HG03565 (cell line): ENCODE data around the gene RMND1.
"Not testable (repeated sequence)": the region's sequence is repeated elsewhere in the genome, so short reads cannot be mapped to it uniquely, and the experiment has no call there.

Experiments used
- ATAC-seq: cut with Tn5 transposase; IDR thresholded peaks from one replicate; pipeline ENCODE4 v1.9.1; 2021; ENCODE audit warnings: mild to moderate bottlenecking, moderate library complexity; ENCODE audit not compliant: unreplicated experiment

RMND1 gene

DNA sequence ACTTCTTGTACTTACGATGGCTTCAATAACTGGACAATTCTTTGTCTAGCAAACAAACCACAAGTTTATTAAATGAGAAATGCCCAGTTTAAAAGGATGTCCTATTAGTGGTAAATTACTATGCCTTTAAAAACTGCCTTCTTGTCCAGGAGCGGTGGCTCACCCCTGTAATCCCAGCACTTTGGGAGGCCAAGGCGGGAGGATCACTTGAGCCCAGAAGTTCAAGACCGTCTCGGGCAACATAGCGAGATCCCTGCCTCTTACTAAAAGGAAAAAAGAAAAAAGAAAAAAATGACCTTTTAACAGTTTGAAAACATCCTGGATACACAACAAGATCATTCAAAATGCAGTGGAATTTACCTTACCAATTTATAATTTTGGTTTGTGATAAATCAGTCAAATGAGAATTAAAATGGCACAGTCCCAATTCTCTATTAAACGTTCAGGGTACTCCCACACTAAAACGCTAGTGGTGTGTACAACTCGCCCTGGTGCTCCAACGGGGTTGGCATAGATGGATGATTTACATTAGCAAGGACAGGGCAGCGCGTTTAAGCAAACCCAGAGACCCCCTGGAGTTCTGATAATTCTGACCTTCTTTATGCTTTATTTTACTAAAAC lies 62.8 kb downstream of the RMND1 start:
- no peak for ATAC-seq

DNA sequence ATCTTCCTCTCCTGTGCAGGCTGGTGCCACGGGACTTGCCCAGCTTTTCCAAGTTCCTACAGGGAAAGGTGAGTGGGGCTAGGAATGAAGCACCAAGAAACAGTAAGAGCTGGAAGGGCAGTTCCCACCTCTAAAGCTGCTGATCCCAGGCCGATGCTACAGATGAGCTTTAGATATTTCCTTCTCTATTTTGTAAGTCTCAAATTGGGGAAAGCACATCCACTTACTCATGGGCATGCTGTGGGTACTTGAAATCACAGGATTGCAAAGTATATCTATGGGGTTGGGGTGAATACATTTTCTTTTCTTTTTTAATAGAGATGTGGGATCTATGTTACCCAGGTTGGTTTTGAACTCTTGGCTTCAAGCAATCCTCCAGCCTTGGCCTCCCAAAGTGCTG lies 63.7 kb downstream of the RMND1 start:
- no peak for ATAC-seq

DNA sequence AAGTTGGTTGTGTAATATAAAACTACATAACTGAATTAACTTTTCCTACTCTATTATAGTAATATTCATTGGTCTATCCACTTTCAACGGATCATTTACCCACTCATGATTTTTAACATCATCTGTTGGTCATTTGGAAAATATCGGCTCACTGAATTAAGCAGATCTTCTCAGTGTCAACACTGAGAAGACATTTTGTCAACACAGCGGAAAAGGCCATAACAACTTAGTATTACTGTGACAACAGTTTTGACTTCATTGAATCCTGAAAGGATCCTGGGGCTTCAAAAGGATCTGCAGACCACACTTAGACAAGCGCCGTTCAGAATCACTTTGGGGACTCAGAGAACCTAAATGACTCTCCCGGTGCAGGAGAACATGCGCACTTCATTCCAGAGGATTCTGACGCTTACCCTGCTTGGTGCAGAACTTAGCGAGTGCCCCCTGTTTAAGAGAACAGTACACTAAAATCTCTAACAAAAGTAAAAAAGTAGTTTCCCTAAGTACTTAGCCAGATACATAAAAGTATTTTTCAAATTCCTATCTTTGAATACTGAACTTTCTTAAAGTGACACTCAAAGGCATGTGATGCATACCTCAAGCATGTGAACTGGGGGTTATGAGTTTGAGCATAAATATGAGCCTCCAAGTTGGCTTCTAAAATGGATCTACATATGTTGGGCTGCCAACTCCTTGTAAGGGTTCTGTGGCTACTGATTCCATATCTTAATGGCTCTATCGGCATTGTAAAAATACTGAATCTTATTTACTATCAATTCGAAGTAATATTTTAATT lies 64.6 kb downstream of the RMND1 start:
- no peak for ATAC-seq

DNA sequence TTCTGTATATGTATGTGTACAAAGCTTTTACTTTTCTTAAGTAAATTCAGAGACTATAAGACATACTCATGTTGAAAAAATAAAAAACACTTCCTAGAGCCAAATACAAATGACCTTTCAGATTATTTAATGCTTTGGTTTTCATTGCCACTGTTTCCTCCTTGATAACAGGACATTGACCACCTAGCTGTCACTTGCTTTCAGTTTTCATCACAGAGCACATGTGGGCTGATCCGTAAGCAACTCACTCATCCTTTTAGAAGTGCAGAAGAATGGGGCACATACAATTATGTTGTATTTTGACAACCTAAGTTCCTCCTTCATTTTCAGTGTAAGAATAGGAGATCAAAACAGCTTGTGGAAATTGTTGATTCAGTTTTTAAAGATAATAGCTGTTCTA lies 66.7 kb downstream of the RMND1 start:
- no peak for ATAC-seq

DNA sequence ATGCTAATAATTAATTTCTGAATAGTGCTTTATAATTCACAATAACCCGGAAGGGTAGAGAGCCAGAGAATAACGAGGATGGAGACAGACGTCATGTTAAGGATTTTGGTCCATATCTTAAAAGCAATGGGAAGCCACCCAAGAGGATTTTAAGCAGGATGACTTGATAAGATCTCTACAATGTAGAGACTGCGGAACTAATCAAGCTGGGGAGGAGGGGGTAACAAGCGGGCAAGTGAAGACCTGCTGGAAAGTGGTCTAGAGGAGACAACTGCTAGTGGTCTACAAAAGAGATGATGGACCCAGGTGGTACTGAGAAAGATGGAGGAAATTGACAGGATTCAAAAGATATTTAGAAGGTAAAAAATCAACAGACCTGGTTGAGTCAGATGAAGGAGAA lies 67.8 kb downstream of the RMND1 start:
- ATAC-seq = no peak

DNA sequence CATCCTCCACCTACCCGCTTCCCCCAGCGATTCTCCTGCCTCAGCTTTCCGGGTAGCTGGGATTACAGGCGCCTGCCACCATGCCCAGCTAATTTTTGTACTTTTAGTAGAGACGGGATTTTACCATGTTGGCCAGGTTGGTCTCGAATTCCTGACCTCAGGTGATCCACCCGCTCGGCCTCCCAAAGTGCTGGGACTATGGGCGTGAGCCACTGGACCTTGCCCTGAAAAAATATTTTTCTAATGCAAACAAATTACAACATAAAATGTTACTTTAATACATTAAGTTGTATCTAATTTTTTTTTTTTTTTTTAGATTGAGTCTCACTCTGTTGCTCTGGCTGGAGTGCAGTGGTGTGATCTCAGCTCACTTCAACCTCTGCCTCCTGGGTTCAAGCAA lies 69.3 kb downstream of the RMND1 start:
- ATAC-seq = not testable (repeated sequence)

DNA sequence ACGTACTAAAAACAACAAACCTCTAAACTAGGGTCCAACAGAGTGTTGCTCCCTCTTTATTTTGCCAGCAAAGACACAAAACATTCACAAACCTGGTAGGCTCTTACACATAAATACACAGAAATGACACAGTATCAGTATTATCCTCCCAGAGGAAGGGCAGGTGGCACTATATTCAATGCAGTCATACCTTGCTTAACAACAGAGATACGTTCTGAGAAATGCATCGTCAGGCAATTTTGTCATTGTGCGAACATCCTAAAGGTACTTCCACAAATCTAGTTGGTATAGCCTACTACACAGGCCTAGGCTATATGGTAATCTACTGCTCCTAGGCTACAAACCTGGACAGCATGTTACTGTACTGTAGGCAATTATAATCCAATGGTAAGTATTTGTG lies 70.2 kb downstream of the RMND1 start:
- ATAC-seq = no peak

DNA sequence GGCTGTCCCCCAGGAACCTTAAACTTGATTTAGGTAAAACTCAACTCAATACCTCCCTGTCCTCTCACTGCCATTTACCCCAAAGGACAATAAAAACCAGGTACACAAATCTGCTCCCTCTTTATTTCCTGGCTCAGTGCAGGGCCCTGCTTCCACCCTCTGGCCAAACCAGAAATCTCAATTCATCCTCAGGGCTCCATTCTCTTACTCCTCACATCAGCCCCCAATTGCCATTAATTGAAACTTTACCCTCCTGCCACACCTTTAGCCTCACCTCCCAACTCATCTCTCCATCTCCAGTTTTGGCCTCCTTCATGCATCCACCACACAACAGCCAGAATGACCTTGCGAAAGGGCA lies 71.1 kb downstream of the RMND1 start:
- ATAC-seq = no peak

DNA sequence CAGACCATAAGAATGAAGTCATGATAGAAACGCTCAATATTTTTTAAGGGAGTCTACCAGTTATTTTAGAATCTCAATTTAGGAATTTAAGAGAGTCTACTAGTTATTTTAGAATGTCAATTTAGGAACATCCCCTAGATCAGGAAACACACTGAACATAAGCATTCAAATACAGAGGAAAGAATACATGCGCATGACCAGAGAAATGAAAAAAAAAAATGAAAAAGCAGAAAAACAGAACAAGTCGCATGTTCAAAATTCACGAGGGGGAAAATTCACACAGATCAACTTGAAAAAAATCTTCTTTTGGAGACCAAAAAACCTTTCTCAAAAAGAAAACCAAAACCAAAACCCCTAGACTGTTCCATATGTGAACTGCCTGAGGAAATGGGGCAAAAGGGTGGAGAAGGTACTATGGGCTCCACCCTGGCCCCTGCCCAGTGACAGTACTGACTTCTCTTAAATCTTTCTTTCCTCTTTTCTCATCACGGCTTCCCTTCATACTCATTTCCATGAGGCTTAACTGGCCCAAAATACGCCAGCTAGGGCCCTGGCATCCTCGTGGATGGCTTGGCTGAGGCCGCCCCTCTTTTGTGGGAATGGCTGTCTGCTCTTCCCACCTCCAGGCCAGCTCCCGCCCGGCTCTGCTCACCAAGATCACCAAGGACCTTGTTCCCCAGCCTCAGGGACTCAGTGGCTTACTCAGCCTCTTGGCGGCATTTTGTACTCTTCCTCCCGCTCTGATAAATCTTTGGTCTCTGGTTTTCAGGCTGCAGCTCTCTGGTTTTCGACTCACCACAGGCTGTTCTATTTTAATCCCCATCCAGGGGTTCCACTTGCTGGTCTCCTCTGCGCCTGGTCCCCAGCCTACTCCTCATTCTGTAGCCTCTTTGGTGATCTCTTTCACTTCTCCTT lies 71.7 kb downstream of the RMND1 start:
- ATAC-seq = peak; percentile 34

DNA sequence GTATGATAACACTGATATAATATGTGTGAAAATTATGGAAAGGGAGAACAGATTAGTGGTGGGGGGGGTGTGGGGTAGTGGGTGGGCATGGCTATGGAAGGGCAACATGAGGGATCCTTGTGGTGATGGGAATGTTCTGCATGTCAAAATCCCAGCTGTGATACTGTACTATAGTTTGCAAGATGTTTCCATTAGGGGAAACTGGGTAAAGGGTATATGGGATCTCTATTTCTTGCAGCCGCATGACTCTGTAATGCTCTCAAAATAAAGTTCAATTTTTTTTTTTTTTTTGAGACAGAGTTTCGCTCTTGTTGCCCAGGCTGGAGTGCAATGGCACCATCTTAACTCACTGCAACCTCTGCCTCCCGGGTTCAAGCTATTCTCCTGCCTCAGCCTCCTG lies 74.8 kb downstream of the RMND1 start:
- no peak for ATAC-seq

DNA sequence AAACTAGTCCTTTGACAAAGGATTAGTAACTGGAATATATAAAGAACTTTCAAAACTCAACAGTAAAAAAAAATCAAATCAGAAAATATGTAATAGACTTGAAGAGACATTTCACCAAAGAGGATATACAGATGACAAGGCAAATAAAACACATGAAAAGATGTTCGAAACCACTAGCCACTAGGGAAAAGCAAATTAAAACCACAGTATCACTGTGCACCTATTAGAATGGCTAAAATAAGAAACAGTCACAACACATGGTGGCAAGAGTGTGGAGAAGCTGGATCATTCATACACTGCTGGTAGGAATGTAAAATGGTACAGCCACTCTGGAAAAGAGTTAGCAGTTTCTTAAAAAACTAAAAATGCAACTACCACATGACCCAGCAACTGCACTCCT lies 75.5 kb downstream of the RMND1 start:
- ATAC-seq = peak; percentile 36

DNA sequence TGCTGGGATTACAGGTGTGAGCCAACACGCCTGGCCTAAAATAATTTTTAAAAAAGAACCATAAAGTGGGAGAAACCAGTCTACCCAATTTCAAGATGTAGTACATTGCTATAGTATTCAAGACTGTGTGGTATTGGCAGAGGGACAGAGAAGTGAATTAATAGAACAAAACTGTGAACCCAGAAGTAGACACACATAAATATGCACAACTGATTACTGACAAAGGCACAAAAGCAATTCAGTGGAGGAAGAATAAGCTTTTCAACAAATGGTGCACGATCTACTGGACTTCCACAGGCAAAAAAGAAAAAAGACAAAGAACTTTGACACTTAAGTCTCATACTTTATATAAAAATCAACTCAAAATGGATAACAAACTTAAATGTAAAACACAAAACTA lies 76.1 kb downstream of the RMND1 start:
- no peak for ATAC-seq

DNA sequence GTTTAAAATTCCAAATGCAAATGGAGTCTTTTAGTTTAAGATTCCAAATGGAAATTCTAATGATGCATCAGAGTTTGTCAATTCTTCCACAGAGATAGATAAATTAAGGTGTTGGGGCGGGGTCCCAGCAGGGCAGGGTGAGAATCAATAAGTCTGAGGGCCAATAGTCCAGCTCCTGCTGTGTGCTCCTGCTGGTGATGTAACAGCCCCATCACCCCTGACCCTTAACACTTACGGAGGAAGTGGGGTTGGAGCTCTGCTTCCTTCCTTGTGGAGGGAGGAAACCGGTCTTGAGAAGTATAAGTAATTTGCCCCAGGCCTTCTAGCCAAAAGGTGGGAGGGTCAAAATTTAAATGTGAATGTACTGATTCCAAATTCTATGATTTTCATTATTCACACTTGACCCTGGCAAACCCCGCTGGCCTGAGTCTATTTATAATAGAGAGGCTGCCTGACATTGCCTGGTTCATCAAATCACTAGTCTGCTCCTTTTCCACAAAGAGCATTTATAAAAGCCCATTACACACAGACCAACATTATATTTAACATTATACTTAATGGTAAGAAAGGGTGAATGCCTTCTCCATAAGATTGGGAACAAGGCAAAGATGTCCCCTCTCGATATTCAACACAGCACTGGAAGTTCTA lies 77.8 kb downstream of the RMND1 start:
- no peak for ATAC-seq

DNA sequence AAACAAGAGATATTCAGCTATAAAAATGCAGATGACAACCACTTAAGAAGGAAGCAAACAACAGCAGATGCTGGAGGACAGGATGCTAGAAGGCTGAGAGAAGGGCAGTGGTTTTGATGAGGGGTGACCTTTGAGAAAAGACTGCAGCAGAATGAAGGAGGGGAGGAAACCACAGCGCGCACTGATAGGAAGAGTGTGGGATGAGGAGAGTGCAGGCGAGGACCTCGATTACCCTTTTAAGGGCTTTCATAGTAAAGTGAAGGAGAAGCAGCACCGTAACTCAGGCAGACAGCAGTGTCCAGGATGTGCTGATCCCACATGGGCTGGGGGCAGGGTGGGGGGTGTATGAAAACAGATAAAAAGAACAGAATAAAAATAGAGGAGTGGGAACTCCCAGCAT lies 79.8 kb downstream of the RMND1 start:
- ATAC-seq = no peak

DNA sequence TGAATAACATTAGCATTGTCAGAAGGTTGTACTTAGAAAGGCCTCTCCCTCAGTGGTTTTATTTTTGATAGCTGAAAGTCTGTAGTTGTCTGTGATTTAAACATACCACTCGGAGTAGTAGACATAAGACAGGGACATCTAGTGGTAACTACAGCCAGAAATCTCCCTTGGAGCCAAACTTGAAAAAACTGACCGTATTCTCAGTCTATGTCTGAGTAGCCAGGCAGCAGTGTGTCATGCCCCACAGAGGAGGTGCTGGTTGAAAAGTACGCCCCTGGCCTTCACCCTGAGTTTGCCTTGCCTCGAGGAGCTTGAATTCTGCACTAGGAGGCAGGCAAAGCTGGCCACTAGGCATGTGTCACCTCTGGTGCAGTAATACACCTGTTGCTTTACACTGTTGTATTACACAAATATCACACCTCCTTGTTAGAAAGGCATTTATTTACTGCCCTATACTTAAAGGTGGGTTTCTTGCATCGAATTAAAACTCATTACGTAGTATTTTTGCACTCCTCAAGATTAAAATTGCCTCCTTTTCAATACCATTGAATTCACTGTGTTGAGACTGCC lies 81.3 kb downstream of the RMND1 start:
- ATAC-seq = no peak

DNA sequence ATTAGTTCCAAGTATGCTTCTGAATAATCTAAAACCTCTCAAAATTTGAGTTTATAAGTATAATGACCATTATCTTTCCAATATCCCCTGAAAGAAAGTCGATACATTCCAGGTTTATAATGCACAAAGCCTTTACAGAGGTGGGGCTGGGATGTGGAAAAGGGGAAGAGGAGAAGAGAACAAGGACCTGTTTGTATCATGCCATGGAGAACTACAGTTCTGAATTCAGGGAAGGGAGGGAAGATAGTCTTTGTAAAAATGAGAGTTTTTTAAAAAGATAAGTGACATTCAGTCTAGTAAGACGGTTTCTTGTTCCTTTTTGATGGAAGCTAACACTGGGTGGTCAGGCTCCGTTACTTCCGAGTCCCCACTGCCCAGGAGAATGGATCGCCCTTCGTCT lies 86.7 kb downstream of the RMND1 start:
- ATAC-seq = no peak

DNA sequence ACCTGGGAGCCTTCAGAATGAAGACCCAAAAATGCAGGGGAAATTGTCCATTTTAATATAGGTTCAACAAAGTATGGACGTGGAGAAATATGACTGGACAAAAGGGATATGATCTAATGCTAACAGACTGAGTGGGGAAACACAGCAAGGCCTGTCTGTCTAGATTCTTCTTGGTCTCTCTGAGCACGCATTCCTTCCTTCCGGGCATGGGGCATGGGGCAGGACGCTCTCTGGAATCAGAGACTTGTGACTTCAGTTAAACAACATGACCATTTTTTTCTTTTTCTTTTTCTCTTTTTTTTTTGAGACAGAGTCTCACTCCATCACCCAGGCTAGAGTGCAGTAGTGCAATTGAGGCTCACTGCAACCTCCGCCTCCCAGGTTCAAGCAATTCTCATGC lies 92.4 kb downstream of the RMND1 start:
- no peak for ATAC-seq

DNA sequence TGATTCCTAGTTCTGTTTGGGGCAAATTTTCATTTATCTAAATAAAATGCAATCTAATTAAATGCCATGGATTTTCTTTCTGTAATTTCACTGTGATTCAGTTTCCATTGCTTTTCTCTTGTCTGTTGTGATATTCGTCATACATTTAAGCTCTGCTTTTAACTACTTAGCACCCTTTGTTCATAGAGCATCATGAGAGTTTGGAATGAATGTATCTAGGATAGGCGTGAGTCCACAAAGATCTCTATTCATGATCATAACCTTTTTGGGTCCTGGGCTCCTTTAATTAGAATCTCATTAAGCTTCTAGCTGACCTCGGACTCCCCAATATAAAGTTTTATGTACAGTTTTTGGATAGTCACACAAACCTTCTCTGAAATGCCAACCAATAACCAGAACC lies 93.5 kb downstream of the RMND1 start:
- ATAC-seq = no peak

DNA sequence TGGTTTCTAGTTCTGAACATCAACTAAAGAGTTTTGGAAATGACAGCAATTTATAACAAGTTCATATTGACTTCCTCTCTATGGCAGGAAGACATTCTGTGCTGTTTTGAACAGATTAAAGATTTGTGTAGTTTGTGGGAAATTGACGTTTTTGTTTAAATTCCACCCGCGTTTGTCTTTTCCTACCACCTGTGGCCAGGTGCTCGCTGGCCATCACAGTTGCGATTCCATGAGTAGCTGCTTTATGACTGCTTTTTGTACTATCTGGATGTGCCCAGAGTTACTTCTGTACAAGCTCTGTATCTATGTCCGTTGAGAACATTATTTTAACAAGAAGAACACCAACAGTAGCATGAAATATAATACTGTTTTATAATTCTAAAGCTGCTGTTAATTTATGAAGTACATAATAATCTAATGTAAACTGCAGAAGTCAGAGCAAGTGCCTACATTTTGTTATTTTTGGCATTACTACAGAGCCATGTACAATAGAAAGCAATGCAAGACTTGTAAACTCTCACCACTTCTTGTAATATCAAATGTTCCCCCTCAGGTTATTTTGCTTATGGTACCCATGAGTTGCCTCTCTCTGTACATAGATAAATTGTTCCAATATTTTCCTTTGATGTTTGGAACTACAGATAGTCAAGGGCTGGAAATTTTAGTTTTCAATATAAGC lies 94.0 kb downstream of the RMND1 start:
- ATAC-seq = no peak

DNA sequence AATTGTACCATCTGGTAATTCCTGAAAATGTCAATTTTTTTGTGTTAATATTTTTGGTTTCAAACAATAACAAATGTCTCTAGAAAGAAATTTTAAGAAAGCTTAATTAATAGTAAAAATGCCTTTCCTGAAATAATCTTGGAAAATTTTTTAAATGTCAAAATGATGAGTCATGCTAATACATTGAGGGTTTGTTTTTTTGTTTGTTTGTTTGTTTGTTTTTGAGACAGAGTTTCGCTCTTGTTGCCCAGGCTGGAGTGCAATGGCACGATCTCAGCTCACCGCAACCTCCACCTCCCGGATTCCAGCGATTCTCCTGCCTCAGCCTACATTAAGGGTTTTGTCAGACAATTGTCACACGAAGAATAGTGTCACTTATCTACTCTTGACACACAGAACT lies 94.9 kb downstream of the RMND1 start:
- ATAC-seq = not testable (repeated sequence)
